Neural cell (in vitro differentiated cells): ENCODE data around the gene SCN7A. TPM values are rescaled to one million over a fixed set of nuclear protein-coding genes. Genes with fewer than 3 reads are reported as not detected.
"Not testable (repeated sequence)": the region's sequence is repeated elsewhere in the genome, so short reads cannot be mapped to it uniquely, and the experiment has no call there.

Experiments used
- H2AFZ ChIP-seq: fragments of 200-600, 300-800 bp; sonication (generic), shearing (Covaris generic); 2 replicates; pipeline ENCODE4 v1.6.0; 2014; ENCODE audit warnings: low read depth, mild to moderate bottlenecking, antibody characterized with exemption, low read length, moderate library complexity
- H3F3A ChIP-seq: fragments of 200-600 bp; shearing (Covaris generic); 2 replicates; pipeline ENCODE4 v1.6.1; 2016; ENCODE audit warnings: mild to moderate bottlenecking, moderate library complexity, mixed read lengths, antibody characterized with exemption, low read length; ENCODE audit not compliant: insufficient read depth, poor library complexity, severe bottlenecking
- H3K27ac ChIP-seq: fragments of 200-600, 300-800 bp; sonication (generic), shearing (Covaris generic); 2 replicates; pipeline ENCODE4 v1.5.1; 2014; ENCODE audit warnings: mild to moderate bottlenecking, low read length, moderate library complexity
- H3K27me3 ChIP-seq: fragments of 300-800, 200-600 bp; sonication (generic), shearing (Covaris generic); 2 replicates; pipeline ENCODE4 v1.6.0; 2014; ENCODE audit warnings: mild to moderate bottlenecking, low read depth, low read length, moderate library complexity; ENCODE audit not compliant: insufficient read depth
- H3K36me3 ChIP-seq: fragments of 300-800, 200-600 bp; sonication (generic), shearing (Covaris generic); 2 replicates; pipeline ENCODE4 v1.5.1; 2014; ENCODE audit warnings: mild to moderate bottlenecking, antibody characterized with exemption, low read length, moderate library complexity; ENCODE audit not compliant: insufficient read depth
- H3K4me2 ChIP-seq: fragments of 300-800, 200-600 bp; sonication (generic), shearing (Covaris generic); 2 replicates; pipeline ENCODE4 v1.6.0; 2014; ENCODE audit warnings: mild to moderate bottlenecking, low read length
- H3K4me3 ChIP-seq: fragments of 300-800, 200-600 bp; sonication (generic), shearing (Covaris generic); 2 replicates; pipeline ENCODE4 v1.5.1; 2014; ENCODE audit warnings: mild to moderate bottlenecking, low read length, moderate library complexity
- H3K79me2 ChIP-seq: fragments of 200-600 bp; shearing (Covaris generic); replicated peaks from 2 replicates; pipeline ENCODE4 v1.6.0; 2014; ENCODE audit warnings: mild to moderate bottlenecking, low read length, moderate library complexity; ENCODE audit not compliant: insufficient read depth
- H3K9ac ChIP-seq: fragments of 300-800, 200-600 bp; sonication (generic), shearing (Covaris generic); 2 replicates; pipeline ENCODE4 v1.6.1; 2016; ENCODE audit warnings: mild to moderate bottlenecking, low read length, mixed read lengths
- H3K9me2 ChIP-seq: fragments of 200-600 bp; shearing (Covaris generic); 2 replicates; pipeline ENCODE4 v1.6.1; 2016; ENCODE audit warnings: mild to moderate bottlenecking, low read length, mixed read lengths; ENCODE audit not compliant: insufficient read depth
- H3K9me3 ChIP-seq: fragments of 200-600, 300-800 bp; sonication (generic), shearing (Covaris generic); 2 replicates; pipeline ENCODE4 v1.6.1; 2016; ENCODE audit warnings: mild to moderate bottlenecking, mixed run types, low read length, moderate library complexity, mixed read lengths
- H4K20me1 ChIP-seq: fragments of 200-600 bp; shearing (Covaris generic); 2 replicates; pipeline ENCODE4 v1.6.1; 2016; ENCODE audit warnings: mild to moderate bottlenecking, mixed run types; ENCODE audit not compliant: insufficient read depth
- CTCF ChIP-seq: fragments of 450-650 bp; IDR thresholded peaks from 2 replicates; pipeline ENCODE4 v1.5.1; 2014; ENCODE audit warnings: antibody characterized with exemption, mild to moderate bottlenecking, moderate library complexity; ENCODE audit not compliant: poor library complexity, severe bottlenecking
- EP300 ChIP-seq: fragments of 450-650 bp; conservative IDR thresholded peaks from 2 replicates; pipeline ENCODE4 v1.6.1; 2014; ENCODE audit warnings: antibody characterized with exemption, mild to moderate bottlenecking, moderate library complexity; ENCODE audit not compliant: poor library complexity, severe bottlenecking
- EZH2 ChIP-seq: fragments of 200-600, 300-800 bp; shearing (Covaris generic), sonication (generic); IDR thresholded peaks from 2 replicates; pipeline ENCODE4 v1.6.1; 2014; ENCODE audit warnings: antibody characterized with exemption, low read length, borderline replicate concordance, mild to moderate bottlenecking; ENCODE audit not compliant: insufficient read depth, poor library complexity, severe bottlenecking
- MXI1 ChIP-seq: fragments of 450-650 bp; conservative IDR thresholded peaks from 2 replicates; pipeline ENCODE4 v1.6.1; 2014; ENCODE audit warnings: antibody characterized with exemption, mild to moderate bottlenecking; ENCODE audit not compliant: poor library complexity, severe bottlenecking
- POLR2AphosphoS5 ChIP-seq: IDR thresholded peaks from 2 replicates; pipeline ENCODE4 v1.6.1; 2012
- RAD21 ChIP-seq: fragments of 450-650 bp; conservative IDR thresholded peaks from 2 replicates; pipeline ENCODE4 v1.6.1; 2014; ENCODE audit warnings: antibody characterized with exemption, mild to moderate bottlenecking, moderate library complexity
- REST ChIP-seq: IDR thresholded peaks from 2 replicates; pipeline ENCODE4 v1.6.1; 2012; ENCODE audit warnings: borderline replicate concordance
- SMC3 ChIP-seq: fragments of 450-650 bp; conservative IDR thresholded peaks from 2 replicates; pipeline ENCODE4 v1.6.1; 2014; ENCODE audit warnings: antibody characterized with exemption, mild to moderate bottlenecking, moderate library complexity; ENCODE audit not compliant: poor library complexity
- TAF1 ChIP-seq: IDR thresholded peaks from 2 replicates; pipeline ENCODE4 v1.6.1; 2012; ENCODE audit warnings: low read depth
- polyA plus RNA-seq: library from polyadenylated mRNA; depleted of rRNA; stranded (reverse); fragments of >200 nt; gene quantifications from 2 replicates; pipeline ENCODE4 v1.2.3, GENCODE V29; 2014

The SCN7A gene
- polyA plus RNA-seq, 1 donor from 2014 or later: 0.09 TPM

DNA sequence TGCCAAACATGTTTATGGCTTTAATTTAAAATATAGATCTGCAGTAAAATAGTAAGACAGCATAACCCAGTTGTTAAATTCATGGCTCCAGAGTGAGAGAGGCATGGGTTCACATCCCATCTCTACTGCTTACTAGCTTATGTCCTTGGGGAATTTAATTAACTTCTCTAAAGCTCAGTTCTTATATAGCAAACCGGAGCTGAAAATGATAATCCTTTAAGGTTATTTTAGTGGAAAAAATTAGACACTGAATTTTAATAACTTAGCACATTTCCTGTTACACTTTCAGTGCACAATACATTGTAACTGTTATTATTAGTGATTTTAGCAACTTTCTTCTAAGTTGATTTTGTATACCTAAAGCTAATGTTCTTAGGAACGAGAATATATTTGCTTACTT is 133.1 kb downstream of the SCN7A start:
- Histone ChIP-seq H3K4me2 (no peak overlapping the region), H2AFZ (no peak overlapping the region), H3K4me3 (no peak overlapping the region), H3K27ac (no peak overlapping the region), H3F3A (no peaks in the 10 kb centered on the region), H4K20me1 (no peaks in the 10 kb centered on the region), H3K79me2 (no peaks in the 10 kb centered on the region), H3K9me2 (no peaks in the 10 kb centered on the region), H3K9ac (no peak overlapping the region), H3K36me3 (no peaks in the 10 kb centered on the region), H3K27me3 (no peaks in the 10 kb centered on the region), H3K9me3 (no peaks in the 10 kb centered on the region)
- no peak for TF ChIP-seq REST
- no peak for TF ChIP-seq MXI1
- TF ChIP-seq EP300: no peak
- no peak for TF ChIP-seq POLR2AphosphoS5
- TF ChIP-seq SMC3: no peak
- TF ChIP-seq RAD21: no peak
- no peak for TF ChIP-seq CTCF
- no peak for TF ChIP-seq EZH2

DNA sequence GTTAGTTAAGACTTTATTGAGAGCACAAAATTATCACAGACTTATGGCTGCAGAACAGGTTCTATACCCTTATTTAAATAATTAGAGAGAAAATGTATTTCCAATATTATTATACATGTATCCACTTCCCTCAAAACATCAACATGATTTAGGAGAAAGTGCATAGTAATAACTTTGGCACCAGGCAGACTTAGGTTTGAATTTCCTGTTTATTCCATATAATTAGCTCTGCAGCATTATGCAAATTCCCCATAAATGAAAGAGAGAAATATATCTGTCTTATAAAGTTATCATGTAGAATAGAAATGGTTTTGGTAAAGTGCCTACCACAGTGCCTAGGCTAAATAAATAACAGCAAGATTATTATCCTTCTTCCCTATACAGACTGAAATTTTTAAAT is 133.6 kb downstream of the SCN7A start:
- Histone ChIP-seq H3K27me3 (no peaks in the 10 kb centered on the region), H3K9ac (no peak overlapping the region), H3K36me3 (no peaks in the 10 kb centered on the region), H4K20me1 (no peaks in the 10 kb centered on the region), H3K4me3 (no peak overlapping the region), H3K79me2 (no peaks in the 10 kb centered on the region), H3K9me2 (no peaks in the 10 kb centered on the region), H2AFZ (no peak overlapping the region), H3K4me2 (no peak overlapping the region), H3K9me3 (no peaks in the 10 kb centered on the region), H3K27ac (no peak overlapping the region), H3F3A (no peaks in the 10 kb centered on the region)
- TF ChIP-seq TAF1 (no peak), POLR2AphosphoS5 (no peak), MXI1 (no peak), REST (no peak), CTCF (no peak), EP300 (no peak), EZH2 (no peak), RAD21 (no peak), SMC3 (no peak)

- H4K20me1 ChIP-seq, H3K27me3 ChIP-seq, H3K9me2 ChIP-seq, H2AFZ ChIP-seq, H3K79me2 ChIP-seq, H3K9me3 ChIP-seq, H3K36me3 ChIP-seq, H3F3A ChIP-seq, H3K27ac ChIP-seq, H3K4me3 ChIP-seq, H3K4me2 ChIP-seq, H3K9ac ChIP-seq: not testable (repeated sequence)
These were observed 136.1 kb downstream of the SCN7A start for GRCh38 chr2:166357950-166358321.
